GM12865 (cell line): ENCODE data around the gene TRPV6.

Experiments
- DNase-seq: peaks from one replicate; pipeline ENCODE4 v3.0.0; 2010; ENCODE audit warnings: low read depth
- H3K4me3 ChIP-seq: 2 replicates; pipeline ENCODE4 v1.5.1; 2011; ENCODE audit warnings: mild to moderate bottlenecking, low read depth, low read length, control low read depth
- TF ChIP-seq, protein P1 (sequence below): IDR thresholded peaks from 2 replicates; pipeline ENCODE4 v1.5.1; 2011; ENCODE audit warnings: low read length, control low read depth, low read depth, inconsistent platforms; ENCODE audit not compliant: insufficient read depth; ENCODE audit errors: missing control alignments

TRPV6 gene

DNA sequence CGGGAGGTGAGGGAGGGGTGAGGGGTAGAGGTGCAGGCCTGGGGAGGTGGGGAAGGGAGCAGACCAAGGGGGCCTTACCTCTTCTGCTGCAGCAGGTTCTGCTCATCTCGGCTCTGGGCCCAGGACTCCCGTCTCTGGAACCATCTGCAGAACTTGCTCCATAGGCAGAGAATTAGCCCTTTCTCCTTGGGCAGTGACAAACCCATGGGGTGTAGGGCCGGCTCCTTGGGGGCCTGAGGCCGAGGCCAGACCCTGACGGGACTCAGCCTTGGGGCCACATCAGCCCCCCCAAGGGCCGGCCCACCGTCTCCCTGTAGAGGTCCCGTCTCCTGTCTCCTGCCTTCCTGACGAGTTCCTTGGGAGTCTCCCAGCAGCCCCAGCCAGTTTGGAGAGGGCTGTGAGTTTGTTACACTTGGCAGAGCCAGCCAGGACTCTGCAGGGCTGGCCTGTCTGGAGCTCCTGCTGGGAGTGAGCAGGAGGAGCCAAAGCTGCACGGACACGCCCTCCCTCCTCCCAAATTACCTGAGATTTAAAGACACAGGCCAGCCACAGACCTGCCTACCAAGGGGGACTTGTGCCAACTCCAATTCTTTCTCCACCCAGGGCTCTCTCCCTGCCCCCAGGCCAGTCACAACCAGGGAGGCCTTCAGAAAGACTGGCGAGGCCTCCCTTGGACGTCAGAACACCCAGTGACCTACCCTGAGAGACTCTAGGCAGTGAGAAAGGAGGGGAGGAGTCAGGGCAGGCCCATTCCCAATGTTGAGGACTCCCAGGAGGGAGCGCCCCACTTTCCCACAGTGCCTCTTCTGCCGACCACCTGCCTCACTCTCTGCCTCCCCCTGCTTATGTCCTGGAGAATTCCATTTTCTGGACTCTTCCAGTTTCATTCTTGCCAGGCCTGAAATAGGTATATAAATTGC lies at the start of gene TRPV6:
Gene TRPV6 (minus strand): TSS at position 435 of the 920 bp plus-strand sequence.
- TF ChIP-seq, protein P1, sequence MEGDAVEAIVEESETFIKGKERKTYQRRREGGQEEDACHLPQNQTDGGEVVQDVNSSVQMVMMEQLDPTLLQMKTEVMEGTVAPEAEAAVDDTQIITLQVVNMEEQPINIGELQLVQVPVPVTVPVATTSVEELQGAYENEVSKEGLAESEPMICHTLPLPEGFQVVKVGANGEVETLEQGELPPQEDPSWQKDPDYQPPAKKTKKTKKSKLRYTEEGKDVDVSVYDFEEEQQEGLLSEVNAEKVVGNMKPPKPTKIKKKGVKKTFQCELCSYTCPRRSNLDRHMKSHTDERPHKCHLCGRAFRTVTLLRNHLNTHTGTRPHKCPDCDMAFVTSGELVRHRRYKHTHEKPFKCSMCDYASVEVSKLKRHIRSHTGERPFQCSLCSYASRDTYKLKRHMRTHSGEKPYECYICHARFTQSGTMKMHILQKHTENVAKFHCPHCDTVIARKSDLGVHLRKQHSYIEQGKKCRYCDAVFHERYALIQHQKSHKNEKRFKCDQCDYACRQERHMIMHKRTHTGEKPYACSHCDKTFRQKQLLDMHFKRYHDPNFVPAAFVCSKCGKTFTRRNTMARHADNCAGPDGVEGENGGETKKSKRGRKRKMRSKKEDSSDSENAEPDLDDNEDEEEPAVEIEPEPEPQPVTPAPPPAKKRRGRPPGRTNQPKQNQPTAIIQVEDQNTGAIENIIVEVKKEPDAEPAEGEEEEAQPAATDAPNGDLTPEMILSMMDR = no peak
- DNase-seq = no peak
- no peak within 1 kb of the TSS for H3K4me3 ChIP-seq

GRCh38 chr7:142934056-142934455 lies 48.5 kb upstream of the TRPV6 start:
- TF ChIP-seq, protein P1 = no peak
- no peak overlapping the region for H3K4me3 ChIP-seq
- DNase-seq = no peak

DNA sequence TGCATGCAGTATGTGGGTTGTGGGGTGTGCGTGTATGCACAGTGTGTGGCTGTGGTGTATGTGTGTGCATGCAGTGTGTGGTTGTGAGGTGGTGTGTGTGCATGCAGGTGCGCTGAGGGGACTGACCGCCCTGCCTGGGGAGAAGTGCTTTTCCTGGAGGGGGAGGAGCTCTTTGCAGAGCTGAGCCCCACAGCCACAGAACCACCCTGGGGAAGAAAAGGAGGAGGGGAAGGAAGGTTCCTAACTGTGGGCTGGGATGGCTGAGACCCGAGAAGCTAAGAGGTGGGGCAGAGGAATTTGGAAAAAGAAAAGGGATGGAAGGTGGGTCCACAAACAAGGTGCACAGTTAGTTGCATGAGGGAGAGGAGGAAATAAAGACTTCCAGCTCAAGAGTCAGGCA lies 48.1 kb upstream of the TRPV6 start, which contains the start of gene TRPV5:
Gene TRPV5 (minus strand): TSS at position 123 of the 400 bp plus-strand sequence. CDS start 287 bp downstream, outside the sequence.
- DNase-seq = no peak
- TF ChIP-seq, protein P1 = no peak
- no peak within 1 kb of the TSS for H3K4me3 ChIP-seq

DNA sequence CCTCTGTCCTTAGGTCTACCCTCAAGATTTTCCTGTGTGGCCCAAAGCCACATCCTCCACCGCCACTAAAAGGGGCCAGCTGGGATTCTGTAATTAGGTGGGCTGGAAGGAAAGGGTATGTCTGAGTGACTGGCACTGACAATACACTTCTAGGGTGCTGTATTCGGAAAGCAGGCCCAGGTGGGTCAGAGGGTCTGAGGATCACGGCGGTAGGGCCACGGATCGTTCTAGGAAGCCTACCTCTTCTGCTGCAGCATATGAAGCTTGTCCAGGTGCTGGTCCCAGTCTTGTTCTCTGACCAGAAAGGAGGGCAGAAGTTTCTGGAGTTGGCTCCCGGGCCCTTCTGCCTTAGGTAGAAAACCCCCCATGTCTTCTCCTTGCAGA lies 47.5 kb upstream of the TRPV6 start:
- no peak for DNase-seq
- no peak overlapping the region for H3K4me3 ChIP-seq
- TF ChIP-seq, protein P1 = no peak

GRCh38 chr7:142932386-142933091 lies 47.0 kb upstream of the TRPV6 start:
- H3K4me3 ChIP-seq = no peak overlapping the region
- TF ChIP-seq, protein P1 = no peak
- DNase-seq = no peak

DNA sequence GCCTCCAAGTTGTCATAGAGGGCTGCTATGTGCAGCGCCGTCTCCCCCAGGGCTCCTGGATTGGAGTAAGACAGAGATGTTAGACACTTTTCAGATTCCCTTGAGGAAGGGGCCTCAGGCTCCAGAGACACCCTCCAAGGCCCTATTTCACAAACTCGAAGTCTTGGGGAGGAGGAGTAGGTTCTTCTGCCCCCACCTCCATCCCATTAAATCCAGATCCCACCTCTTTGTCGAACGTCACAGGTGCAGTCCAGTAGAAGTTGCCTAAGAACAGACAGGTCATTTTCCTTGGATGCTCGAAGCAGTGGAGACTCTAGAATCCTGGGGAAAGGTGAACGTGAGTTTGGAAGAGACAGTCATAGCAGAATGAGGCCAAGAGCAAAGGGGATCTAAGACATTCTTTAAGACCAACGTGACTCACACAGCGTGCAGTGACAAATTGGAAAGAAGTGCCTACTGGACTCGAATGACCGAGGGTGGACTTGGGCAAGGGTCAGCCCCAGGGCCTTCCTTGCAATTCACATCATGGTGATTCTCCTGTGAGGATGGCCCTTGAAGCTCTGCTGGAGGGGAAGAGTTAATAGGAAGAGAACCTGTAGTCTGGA lies 44.7 kb upstream of the TRPV6 start:
- TF ChIP-seq, protein P1 = no peak
- no peak for DNase-seq
- H3K4me3 ChIP-seq = no peak overlapping the region
